GM21447 (cell line): ENCODE measurements around the gene MRPL19.

ENCODE experiments used
- ATAC-seq: cut with Tn5 transposase; IDR thresholded peaks from one replicate; pipeline ENCODE4 v1.9.1; 2021; ENCODE audit not compliant: unreplicated experiment

MRPL19 gene

DNA sequence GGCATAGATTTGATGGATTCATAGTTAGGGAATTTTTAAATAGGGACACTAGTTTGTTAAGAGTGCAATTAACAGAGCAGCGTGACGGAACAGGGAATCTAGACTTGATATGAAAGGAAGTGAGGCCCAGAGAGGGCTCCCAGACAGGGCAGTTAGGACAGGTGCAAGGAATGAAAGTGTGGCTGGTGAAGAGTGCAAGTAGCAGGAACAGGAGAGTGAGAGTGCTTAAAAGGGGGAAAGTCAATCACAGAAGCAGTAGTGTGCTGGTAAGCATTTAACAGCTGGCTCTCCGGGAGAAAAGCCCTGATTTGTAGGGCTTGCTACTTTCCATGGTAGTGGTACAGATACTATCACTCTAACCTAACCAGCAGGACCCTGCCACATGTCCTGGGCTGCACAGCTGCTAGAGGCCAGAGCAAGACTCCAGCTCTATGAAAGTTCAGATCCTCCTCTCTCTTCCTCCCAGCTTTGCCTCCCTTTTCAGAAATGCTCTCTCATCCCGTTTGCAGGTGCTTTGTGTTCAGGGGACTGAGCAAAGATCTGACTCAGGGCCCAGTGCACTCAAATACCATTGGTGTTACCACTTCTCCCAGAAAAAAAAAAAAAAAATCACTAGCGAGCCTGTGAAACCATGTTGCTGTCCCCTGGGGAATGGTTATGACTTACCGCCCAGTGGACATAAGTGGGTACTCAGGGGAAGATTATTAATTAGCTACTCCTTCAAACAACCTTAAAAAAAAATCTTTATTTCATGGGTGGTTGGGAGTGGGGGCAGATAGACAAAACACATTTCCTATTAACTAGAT, 82.2 kb downstream of the MRPL19 start:
- no peak for ATAC-seq

- ATAC-seq, result no peak
Measured at GRCh38 chr2:75729861-75730260, 83.3 kb downstream of the MRPL19 start.

DNA sequence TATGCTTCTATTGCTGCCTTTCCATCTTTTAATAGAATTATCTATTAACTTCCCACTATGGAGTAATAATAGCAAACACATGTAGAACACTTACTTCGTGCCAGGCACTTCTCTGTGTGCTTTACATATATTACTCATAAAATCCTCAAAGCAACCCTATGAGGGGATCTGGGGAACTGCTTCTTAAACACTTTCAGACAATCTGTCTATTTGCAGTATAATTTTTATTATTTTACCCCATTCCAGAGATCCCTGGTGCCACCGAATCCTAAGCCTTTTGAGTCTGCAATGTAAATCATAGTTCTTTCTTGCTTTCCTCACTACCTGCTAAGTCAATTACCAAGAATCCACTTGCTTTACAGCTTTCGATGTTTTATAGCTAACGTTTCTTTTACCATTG, 89.7 kb downstream of the MRPL19 start:
- no peak for ATAC-seq

DNA sequence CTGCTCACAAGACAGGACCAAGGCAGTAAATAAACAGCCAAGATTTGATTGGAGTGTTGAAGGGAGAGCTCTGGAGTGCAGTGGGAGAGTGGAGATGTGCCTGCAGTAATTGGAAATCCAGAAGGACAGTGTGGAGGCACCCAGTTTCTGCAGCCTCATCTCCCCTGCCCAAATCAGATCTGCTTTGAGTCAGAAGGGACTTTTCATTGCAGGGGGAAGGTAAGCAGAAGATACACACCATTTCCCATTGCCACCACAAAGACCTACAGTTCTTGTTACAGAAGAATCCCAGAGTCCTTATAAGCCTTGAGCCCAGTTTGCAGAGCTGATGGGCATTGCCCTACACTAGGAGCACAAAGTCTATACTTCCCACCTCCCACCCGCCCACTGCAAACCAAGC, 91.4 kb downstream of the MRPL19 start:
- ATAC-seq, result no peak
